ENCODE results near the gene LDLRAD4. TPM values are rescaled to one million over a fixed set of nuclear protein-coding genes. Genes with fewer than 3 reads are reported as not detected.

Gene LDLRAD4
- total and polyA plus RNA-seq, 9 of the 15 experiments (the other 6 are each of a cell fraction or from before 2014, with no cell fraction given) = 0.01 TPM; not detected in 8

GRCh38 chr18:13661779-13662256 lies 443.3 kb downstream of the LDLRAD4 start (continued):
- TF ChIP-seq ZNF407 (IDR thresholded peaks at IDR 0.05; ENCODE audit: low read depth) = no peak
- TF ChIP-seq SRSF1 (IDR thresholded peaks at IDR 0.05; ENCODE audit: low read depth, low read length) = no peak
- TF ChIP-seq MAFF (IDR thresholded peaks at IDR 0.05; ENCODE audit: low read length) = peak; percentile 98
- TF ChIP-seq LCOR (CRISPR knock-in tag; IDR thresholded peaks at IDR 0.05) = no peak
- TF ChIP-seq C11orf30 (IDR thresholded peaks at IDR 0.05; ENCODE audit: low read depth) = peak; percentile 97
- no peak for TF ChIP-seq BHLHE40 (IDR thresholded peaks at IDR 0.05; ENCODE audit: low read length)
- no peak for TF ChIP-seq ZNF398 (CRISPR knock-in tag; IDR thresholded peaks at IDR 0.05)
- TF ChIP-seq ATF4 (CRISPR knock-in tag; IDR thresholded peaks at IDR 0.05) = no peak
- no peak for TF ChIP-seq NFIC (IDR thresholded peaks at IDR 0.05)

All from K562 (cell line).